ENCODE results near the gene MAML2.

GRCh38 chr11:96337541-96338431 is 5.2 kb downstream of the MAML2 start:
- TF ChIP-seq CTCF (conservative IDR thresholded peaks at IDR 0.05) (no peak), ZFX (IDR thresholded peaks at IDR 0.05) (no peak)

Data from C4-2B (cell line).